Upper lobe of left lung (tissue), 6 donors: ENCODE data around the gene PKHD1. TPM values are rescaled to one million over a fixed set of nuclear protein-coding genes. Genes with fewer than 3 reads are reported as not detected.
"Not testable (repeated sequence)": the region's sequence is repeated elsewhere in the genome, so short reads cannot be mapped to it uniquely, and the experiment has no call there.

Source experiments
- ATAC-seq, 2 donors: fragments of 200-7000 bp; cut with Tn5 transposase; one replicate each; pipeline ENCODE4 v1.9.1; 2022; ENCODE audit warnings: mild to moderate bottlenecking in 2 of 2, moderate library complexity in 2 of 2; ENCODE audit not compliant: low FRiP score in 2 of 2
- DNase-seq, 2 donors: peaks; one replicate each; pipeline ENCODE4 v3.0.0-alpha.2; 2019 to 2020
- H3K27ac ChIP-seq, 4 donors: fragments of 200-600 bp; sonication (generic); one replicate each; pipeline ENCODE4 v1.5.1; 2016 to 2019
- H3K27me3 ChIP-seq, 4 donors: fragments of 200-600 bp; sonication (generic); one replicate each; pipeline ENCODE4 v1.5.1; 2017 to 2019
- H3K36me3 ChIP-seq, 4 donors: fragments of 200-600 bp; sonication (generic); one replicate each; pipeline ENCODE4 v1.5.1; 2016 to 2019
- H3K4me1 ChIP-seq, 4 donors: fragments of 200-600 bp; sonication (generic); one replicate each; pipeline ENCODE4 v1.5.1; 2018 to 2019
- H3K4me3 ChIP-seq, 4 donors: fragments of 200-600 bp; sonication (generic); one replicate each; pipeline ENCODE4 v1.5.1; 2017 to 2019; ENCODE audit warnings: mild to moderate bottlenecking in 2 of 4, moderate library complexity in 1 of 4
- H3K9me3 ChIP-seq, 4 donors: fragments of 200-600 bp; sonication (generic); one replicate each; pipeline ENCODE4 v1.5.1; 2018 to 2019
- EP300 ChIP-seq, 4 donors: sonication (generic); formaldehyde crosslinking; IDR thresholded peaks; one replicate each; pipeline ENCODE4 v1.5.1; 2017; ENCODE audit warnings: antibody characterized with exemption in 4 of 4, control low read depth in 2 of 4
- POLR2A ChIP-seq, 4 donors: fragments of 450-650 bp; IDR thresholded peaks; one replicate each; pipeline ENCODE4 v1.5.1; 2016 to 2017; ENCODE audit warnings: antibody characterized with exemption in 4 of 4, mild to moderate bottlenecking in 2 of 4
- POLR2AphosphoS5 ChIP-seq, 2 donors: sonication (generic); formaldehyde crosslinking; IDR thresholded peaks; one replicate each; pipeline ENCODE4 v1.5.1; 2017; ENCODE audit warnings: antibody characterized with exemption in 2 of 2
- WGBS, 2 donors: methylation state at CpG; one replicate each; pipeline ENCODE4 v1.1.5; 2017 to 2018; 5-methylcytosine and 5-hydroxymethylcytosine counted together
- total RNA-seq, 6 donors: library from RNA; depleted of rRNA in 4 of 6; stranded (reverse); fragments of >200 nt in 4 of 6; gene quantifications; one replicate each; pipeline versions ENCODE4 v1.1.0 to v1.2.1, GENCODE V29; 2016 to 2021
- TF ChIP-seq, protein P1 (sequence below), 6 experiments: fragments of 450-650 bp in 4 of 6; fragments of 200-600 bp in 2 of 6; sonication (generic) in 2 of 6; IDR thresholded peaks; one replicate each; pipeline ENCODE4 v1.5.1; 2016 to 2019; ENCODE audit warnings: antibody characterized with exemption in 6 of 6
- donor health status: DM: no; HTN: no; CAD: no; lungs with moderate emphysema.
- donor health status: DM: no; HTN: yes; CAD: no; lungs with severe emphysema.

Gene PKHD1
- total RNA-seq, 6 donors from 2014 or later = 0.10 to 1.0 (median 0.34) TPM

GRCh38 chr6:51929934-51930574, 157.4 kb downstream of the PKHD1 start:
- Histone ChIP-seq H3K27ac (no peak overlapping the region), H3K27me3 (no peaks in the 10 kb centered on the region), H3K4me1 (no peaks in the 10 kb centered on the region), H3K4me3 (no peak overlapping the region), H3K9me3 (no peaks in the 10 kb centered on the region), H3K36me3 (no peaks in the 10 kb centered on the region)
- DNase-seq = no peak
- 77 to 84% methylated on average over 5 of the region's 5 CpGs for WGBS, 2 donors
- TF ChIP-seq EP300 (IDR thresholded peaks at IDR 0.05) (no peak), POLR2AphosphoS5 (IDR thresholded peaks at IDR 0.05) (no peak), POLR2A (IDR thresholded peaks at IDR 0.05) (no peak)
- TF ChIP-seq, protein P1, sequence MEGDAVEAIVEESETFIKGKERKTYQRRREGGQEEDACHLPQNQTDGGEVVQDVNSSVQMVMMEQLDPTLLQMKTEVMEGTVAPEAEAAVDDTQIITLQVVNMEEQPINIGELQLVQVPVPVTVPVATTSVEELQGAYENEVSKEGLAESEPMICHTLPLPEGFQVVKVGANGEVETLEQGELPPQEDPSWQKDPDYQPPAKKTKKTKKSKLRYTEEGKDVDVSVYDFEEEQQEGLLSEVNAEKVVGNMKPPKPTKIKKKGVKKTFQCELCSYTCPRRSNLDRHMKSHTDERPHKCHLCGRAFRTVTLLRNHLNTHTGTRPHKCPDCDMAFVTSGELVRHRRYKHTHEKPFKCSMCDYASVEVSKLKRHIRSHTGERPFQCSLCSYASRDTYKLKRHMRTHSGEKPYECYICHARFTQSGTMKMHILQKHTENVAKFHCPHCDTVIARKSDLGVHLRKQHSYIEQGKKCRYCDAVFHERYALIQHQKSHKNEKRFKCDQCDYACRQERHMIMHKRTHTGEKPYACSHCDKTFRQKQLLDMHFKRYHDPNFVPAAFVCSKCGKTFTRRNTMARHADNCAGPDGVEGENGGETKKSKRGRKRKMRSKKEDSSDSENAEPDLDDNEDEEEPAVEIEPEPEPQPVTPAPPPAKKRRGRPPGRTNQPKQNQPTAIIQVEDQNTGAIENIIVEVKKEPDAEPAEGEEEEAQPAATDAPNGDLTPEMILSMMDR (IDR thresholded peaks at IDR 0.05) = no peak
- ATAC-seq = no peak

DNA sequence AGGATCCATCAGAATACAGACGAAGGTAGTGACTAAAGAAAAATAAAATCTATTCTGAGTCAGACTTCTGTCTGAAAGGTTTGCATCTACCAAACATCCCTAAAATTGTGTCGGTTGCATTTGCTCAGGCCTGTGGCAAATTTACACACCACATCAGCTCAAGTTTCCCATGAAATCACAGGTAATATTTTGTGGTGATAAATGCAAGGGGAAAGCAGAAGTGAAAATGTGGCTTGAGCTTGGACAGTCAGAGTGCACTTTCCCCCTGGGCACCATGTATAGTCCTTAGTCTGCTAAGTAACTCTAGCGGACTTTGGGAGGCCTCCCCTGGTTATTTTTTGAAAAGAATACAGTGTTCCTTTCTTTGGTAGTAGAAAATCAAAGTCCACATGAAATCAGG, 159.1 kb downstream of the PKHD1 start:
- H3K27ac ChIP-seq = no peak overlapping the region
- no peak for ATAC-seq
- TF ChIP-seq, protein P1 (IDR thresholded peaks at IDR 0.05) = no peak
- TF ChIP-seq POLR2A (IDR thresholded peaks at IDR 0.05) (no peak), POLR2AphosphoS5 (IDR thresholded peaks at IDR 0.05) (no peak), EP300 (IDR thresholded peaks at IDR 0.05) (no peak)
- no peaks in the 10 kb centered on the region for H3K4me1 ChIP-seq
- no peaks in the 10 kb centered on the region for H3K27me3 ChIP-seq
- H3K9me3 ChIP-seq = no peaks in the 10 kb centered on the region
- no peak overlapping the region for H3K4me3 ChIP-seq
- DNase-seq = no peak
- 48 to 54% methylated on average over 3 of the region's 3 CpGs for WGBS, 2 donors
- no peaks in the 10 kb centered on the region for H3K36me3 ChIP-seq

GRCh38 chr6:51927450-51927849, 160.0 kb downstream of the PKHD1 start:
- H3K36me3 ChIP-seq = no peaks in the 10 kb centered on the region
- 62 to 83% methylated on average over 1 of the region's 1 CpG for WGBS, 2 donors
- no peak for DNase-seq
- H3K9me3 ChIP-seq = no peaks in the 10 kb centered on the region
- TF ChIP-seq POLR2A (IDR thresholded peaks at IDR 0.05) = no peak
- TF ChIP-seq EP300 (IDR thresholded peaks at IDR 0.05) = no peak
- no peak for TF ChIP-seq POLR2AphosphoS5 (IDR thresholded peaks at IDR 0.05)
- TF ChIP-seq, protein P1 (IDR thresholded peaks at IDR 0.05) = no peak
- H3K4me1 ChIP-seq = no peaks in the 10 kb centered on the region
- H3K27ac ChIP-seq = no peak overlapping the region
- no peak for ATAC-seq
- H3K4me3 ChIP-seq = no peak overlapping the region
- H3K27me3 ChIP-seq = no peaks in the 10 kb centered on the region

DNA sequence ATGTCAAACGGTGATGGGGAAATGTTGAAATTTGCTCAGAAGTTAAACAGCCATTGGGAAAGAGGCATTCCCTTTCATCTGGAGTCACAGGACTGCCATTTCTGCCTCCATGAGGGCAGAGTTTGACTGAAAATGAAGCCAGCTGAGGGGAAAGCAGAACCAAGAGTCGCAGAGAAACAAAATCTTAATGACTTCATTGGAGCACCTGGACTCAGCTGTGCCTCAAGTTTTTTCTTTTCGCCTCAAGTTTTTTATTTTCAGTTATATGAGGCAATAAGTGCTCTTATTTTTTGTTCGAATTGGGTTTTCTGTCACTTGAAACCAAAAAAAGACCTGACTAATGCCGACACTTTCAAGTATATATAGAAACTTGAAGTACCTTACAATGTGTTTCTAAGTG, 161.3 kb downstream of the PKHD1 start:
- ATAC-seq (no peak), DNase-seq (no peak)
- no peaks in the 10 kb centered on the region for H3K9me3 ChIP-seq
- 56 to 62% methylated on average over 5 of the region's 5 CpGs for WGBS, 2 donors
- TF ChIP-seq POLR2AphosphoS5 (IDR thresholded peaks at IDR 0.05) = no peak
- no peak overlapping the region for H3K4me3 ChIP-seq
- no peak overlapping the region for H3K27ac ChIP-seq
- no peaks in the 10 kb centered on the region for H3K27me3 ChIP-seq
- H3K4me1 ChIP-seq = no peaks in the 10 kb centered on the region
- no peaks in the 10 kb centered on the region for H3K36me3 ChIP-seq

DNA sequence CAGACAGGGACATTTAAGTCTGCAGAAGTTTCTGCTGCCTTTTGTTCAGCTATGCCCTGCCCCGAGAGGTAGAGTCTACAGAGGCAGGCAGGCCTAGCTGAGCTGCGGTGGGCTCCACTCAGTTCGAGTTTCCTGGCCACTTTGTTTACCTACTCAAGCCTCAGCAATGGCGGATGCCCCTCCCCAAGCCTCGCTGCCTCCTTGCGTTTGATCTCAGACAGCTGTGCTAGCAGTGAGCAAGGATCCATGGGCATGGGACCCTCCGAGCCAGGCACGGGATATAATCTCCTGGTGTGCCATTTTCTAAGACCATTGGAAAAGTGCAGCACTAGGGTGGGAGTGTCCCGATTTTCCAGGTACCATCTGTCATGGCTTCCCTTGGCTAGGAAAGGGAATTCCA, 164.9 kb downstream of the PKHD1 start:
- WGBS, 2 donors = 85 to 90% methylated on average over 3 to 9 of the region's 9 CpGs
- not testable (repeated sequence) for DNase-seq, ATAC-seq, H3K36me3 ChIP-seq, H3K27me3 ChIP-seq, H3K4me1 ChIP-seq, H3K27ac ChIP-seq, H3K9me3 ChIP-seq, H3K4me3 ChIP-seq

DNA sequence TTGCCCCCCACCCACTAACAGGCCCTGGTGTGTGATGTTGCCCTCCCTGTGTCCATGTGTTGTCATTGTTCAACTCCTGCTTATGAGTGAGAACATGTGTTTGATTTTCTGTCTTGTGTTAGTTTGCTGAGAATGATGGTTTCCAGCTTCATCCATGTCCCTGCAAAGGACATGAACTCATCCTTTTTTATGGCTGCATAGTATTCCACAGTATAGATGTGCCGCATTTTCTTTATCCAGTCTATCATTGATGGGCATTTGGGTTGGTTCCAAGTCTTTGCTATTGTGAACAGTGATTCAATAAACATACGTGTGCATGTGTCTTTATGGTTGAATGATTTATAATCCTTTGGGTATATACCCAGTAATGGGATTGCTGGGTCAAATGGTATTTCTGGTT, 169.1 kb downstream of the PKHD1 start:
- 94 to 98% methylated on average over 2 of the region's 2 CpGs for WGBS, 2 donors
- H3K9me3 ChIP-seq, H3K27me3 ChIP-seq, H3K36me3 ChIP-seq, DNase-seq, H3K4me1 ChIP-seq, H3K27ac ChIP-seq, H3K4me3 ChIP-seq, ATAC-seq: not testable (repeated sequence)
